ENCODE measurements around the gene TTC28.
"Not testable (repeated sequence)": the region's sequence is repeated elsewhere in the genome, so short reads cannot be mapped to it uniquely, and the experiment has no call there.

The TTC28 gene

GRCh38 chr22:28679611-28680287 lies at the start of gene TTC28:
Gene TTC28 (minus strand): TSS chr22:28679840. CDS start chr22:28679723, 117 bp downstream.
- peak; percentile 56 for DNase-seq (ENCODE audit: low spot score)

- DNase-seq (ENCODE audit: low spot score) = no peak
Measured at GRCh38 chr22:28728621-28729313, 49.1 kb upstream of the TTC28 start.

- DNase-seq (ENCODE audit: low spot score) = no peak
Measured at GRCh38 chr22:28728002-28728401, 48.4 kb upstream of the TTC28 start.

GRCh38 chr22:28718044-28718443 lies 38.4 kb upstream of the TTC28 start:
- DNase-seq (ENCODE audit: low spot score) = no peak

GRCh38 chr22:28716686-28717085 lies 37.0 kb upstream of the TTC28 start:
- DNase-seq (ENCODE audit: low spot score) = no peak

DNA sequence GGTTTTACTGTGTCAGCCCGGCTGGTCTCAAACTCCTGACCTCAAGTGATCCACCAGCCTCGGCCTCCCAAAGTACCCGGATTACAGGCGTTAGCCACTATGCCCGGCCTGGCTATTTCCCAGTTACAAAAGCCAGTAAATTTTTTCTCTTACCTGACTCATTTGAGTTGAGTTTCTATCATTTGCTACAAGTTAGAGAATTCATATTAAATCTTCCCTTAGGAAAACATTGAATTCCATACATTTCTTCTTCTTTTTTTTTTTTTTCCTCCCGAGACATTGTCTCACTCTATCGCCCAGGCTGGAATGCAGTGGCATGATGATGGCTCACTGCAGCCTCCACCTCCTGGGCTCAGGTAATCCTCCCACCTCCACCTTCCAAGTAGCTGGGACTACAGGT lies 36.0 kb upstream of the TTC28 start:
- no peak for DNase-seq (ENCODE audit: low spot score)

GRCh38 chr22:28714043-28714628 lies 34.5 kb upstream of the TTC28 start:
- no peak for DNase-seq (ENCODE audit: low spot score)

- peak; percentile 16 for DNase-seq (ENCODE audit: low spot score)
Measured at GRCh38 chr22:28711820-28712777, 32.5 kb upstream of the TTC28 start.

DNA sequence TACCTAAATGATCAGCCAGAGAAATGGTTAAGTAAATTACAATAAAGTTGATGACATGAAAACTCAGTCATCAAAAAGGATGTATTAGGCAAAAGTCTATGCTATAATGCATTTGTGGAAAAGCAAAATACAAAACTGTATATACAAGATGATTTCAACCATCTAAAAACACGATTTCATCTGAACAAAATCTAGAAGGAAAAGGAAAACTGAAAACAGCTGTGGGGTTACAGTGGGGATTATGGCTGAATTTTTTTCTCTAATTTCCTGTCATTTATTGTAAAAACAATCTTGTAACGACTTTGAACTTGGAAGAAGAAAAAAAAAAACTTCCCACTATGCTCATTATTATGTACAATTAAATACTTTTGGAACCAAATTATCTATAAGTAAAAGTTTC lies 31.7 kb upstream of the TTC28 start:
- no peak for DNase-seq (ENCODE audit: low spot score)

GRCh38 chr22:28710576-28711191 lies 31.0 kb upstream of the TTC28 start:
- no peak for DNase-seq (ENCODE audit: low spot score)

DNA sequence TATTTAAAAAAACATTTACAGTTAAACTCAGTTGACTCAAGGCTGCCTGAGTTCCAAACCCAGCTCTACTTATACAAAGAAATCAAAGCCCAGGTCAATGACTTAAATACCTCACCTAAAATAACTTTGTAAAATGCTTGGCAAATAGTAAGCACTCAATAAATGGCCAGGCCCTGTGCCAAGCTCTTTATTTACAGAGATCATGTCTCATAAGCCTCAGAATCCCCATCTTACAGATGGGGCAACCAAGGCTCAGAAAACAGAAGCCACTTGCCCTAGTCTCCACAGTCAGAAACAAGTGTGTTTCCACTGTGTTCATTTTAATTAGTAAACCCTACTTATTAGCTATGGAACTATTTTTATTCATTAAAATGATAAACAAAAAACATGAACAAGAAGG lies 30.5 kb upstream of the TTC28 start:
- DNase-seq (ENCODE audit: low spot score) = no peak

GRCh38 chr22:28706845-28707244 lies 27.2 kb upstream of the TTC28 start:
- DNase-seq (ENCODE audit: low spot score) = no peak

DNA sequence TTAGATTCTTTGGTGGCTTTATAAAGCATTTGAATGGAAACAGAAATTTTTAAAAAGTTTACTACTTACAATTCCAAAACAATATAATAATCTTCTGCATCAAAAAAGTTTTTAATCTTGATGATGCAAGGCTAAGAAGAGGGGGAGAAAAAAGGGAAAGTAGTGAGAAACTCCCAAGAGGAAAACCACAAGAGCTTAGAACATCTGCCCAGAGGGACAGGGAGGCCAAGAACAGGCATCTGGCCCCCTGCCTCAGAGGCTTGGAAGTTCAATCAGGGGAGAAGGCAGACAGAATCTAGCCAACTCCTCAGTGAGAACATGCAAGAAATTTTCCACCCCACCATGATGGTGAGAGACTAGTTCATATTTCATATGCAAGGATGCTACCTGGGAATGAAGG lies 23.8 kb upstream of the TTC28 start:
- DNase-seq (ENCODE audit: low spot score) = no peak

- no peak for DNase-seq (ENCODE audit: low spot score)
Measured at GRCh38 chr22:28702891-28703290, 23.3 kb upstream of the TTC28 start.

DNA sequence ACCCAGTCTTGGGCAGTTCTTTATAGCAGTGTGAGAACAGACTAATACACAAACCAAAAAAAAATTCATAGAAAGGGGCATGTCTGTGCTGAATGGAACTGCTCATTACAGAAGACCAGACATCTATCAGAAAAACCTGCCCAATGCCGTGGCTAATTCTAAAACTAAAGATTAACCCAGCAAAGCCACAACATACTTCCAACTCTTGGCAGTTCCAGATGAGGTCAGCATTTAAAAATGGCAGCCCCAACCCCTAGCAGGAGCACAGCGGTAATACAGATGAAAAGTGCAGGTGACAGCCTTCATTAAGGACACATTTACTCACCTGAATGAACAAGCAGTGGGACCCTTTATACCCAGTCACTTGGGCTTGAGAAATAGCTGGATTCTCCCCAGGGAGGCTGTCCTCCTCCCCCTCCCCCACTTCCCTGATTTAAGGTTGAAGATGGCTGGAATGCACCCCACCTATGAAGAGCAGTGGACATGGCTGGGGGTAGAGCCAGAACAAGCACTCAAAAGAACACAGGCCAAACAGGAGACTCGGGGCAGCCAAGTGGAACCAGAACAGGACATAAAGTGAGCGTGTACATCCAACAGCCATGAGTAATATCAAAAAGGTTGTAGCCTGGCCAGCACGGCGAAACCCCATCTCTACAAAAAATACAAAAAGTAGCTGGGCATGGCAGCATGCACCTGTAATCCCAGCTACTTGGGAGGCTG lies 13.6 kb upstream of the TTC28 start:
- not testable (repeated sequence) for DNase-seq (ENCODE audit: low spot score)

GRCh38 chr22:28689796-28690195 lies 10.2 kb upstream of the TTC28 start:
- DNase-seq (ENCODE audit: low spot score) = not testable (repeated sequence)

DNA sequence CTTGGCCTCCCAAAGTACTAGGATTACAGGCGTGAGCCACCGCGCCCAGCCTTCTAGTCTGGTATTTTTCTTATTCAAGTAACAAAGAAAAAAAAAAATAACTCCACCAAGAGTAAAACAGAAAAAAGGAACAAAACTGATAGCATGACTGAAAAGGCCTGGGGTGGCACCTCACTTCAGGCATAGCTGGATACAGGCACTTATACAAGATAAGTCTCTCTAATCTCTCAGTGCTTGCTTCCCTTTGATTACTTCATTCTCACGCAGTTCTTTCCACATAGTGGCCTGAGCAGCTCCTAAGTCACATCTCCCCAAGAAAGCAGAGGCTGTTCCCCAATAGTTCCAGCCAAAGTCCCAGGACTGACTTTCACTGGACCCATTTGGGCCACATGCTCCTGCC lies 3.3 kb upstream of the TTC28 start:
- not testable (repeated sequence) for DNase-seq (ENCODE audit: low spot score)

- DNase-seq (ENCODE audit: low spot score) = not testable (repeated sequence)
Measured at GRCh38 chr22:28680813-28681490, 1.3 kb upstream of the TTC28 start.

- not testable (repeated sequence) for DNase-seq (ENCODE audit: low spot score)
Measured at GRCh38 chr22:28678778-28679610, 646 bp downstream of the TTC28 start.

DNA sequence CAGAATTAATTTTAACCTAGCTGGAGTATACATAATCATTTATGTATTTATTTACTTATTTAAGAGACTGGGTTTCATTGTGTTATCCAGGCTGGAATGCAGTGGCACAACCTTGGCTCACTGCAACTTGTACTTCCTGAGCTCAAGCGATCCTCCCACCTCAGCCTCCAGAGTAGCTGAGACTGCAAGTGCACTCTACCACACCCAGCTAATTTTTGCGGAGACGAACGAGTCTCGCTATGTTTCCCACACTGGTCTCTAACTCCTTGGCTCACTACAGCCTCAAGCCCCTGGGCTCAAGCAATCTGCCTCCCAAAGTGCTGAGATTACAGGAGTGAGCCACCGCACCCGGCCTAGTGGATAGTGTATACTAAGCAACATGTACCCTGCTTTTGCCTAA lies 1.5 kb downstream of the TTC28 start:
- DNase-seq (ENCODE audit: low spot score) = not testable (repeated sequence)
